HG03280 (cell line): Measurements from ENCODE around the gene POU2AF3.

Experiments
- ATAC-seq: cut with Tn5 transposase; IDR thresholded peaks from one replicate; pipeline ENCODE4 v1.9.1; 2021; ENCODE audit warnings: mild to moderate bottlenecking, moderate library complexity; ENCODE audit not compliant: unreplicated experiment

POU2AF3 gene

GRCh38 chr11:111351374-111352055, 53.2 kb downstream of the POU2AF3 start:
- ATAC-seq: no peak

GRCh38 chr11:111352231-111352746, 53.9 kb downstream of the POU2AF3 start:
- no peak for ATAC-seq

GRCh38 chr11:111352935-111353710, 54.8 kb downstream of the POU2AF3 start:
- ATAC-seq: no peak

- no peak for ATAC-seq
These were observed 55.6 kb downstream of the POU2AF3 start for GRCh38 chr11:111353776-111354600.

- ATAC-seq: no peak
These were observed 56.2 kb downstream of the POU2AF3 start for GRCh38 chr11:111354601-111354891.

- no peak for ATAC-seq
These were observed 56.8 kb downstream of the POU2AF3 start for GRCh38 chr11:111355101-111355500.

GRCh38 chr11:111355956-111356659, 57.8 kb downstream of the POU2AF3 start:
- no peak for ATAC-seq

GRCh38 chr11:111356660-111357048, 58.3 kb downstream of the POU2AF3 start:
- ATAC-seq: no peak

- ATAC-seq: no peak
These were observed 59.0 kb downstream of the POU2AF3 start for GRCh38 chr11:111357150-111358037.
